Brain microvascular endothelial cell (primary cell): ENCODE results near the gene NFE2L3.

Source experiments
- DNase-seq: peaks from one replicate; pipeline ENCODE4 v3.0.0-alpha.2; 2020
- H3K27ac ChIP-seq: fragments of 250-450 bp; sonication (Bioruptor Pico); 2 replicates; pipeline ENCODE4 v1.5.1; 2020; ENCODE audit warnings: mild to moderate bottlenecking, moderate library complexity
- H3K27me3 ChIP-seq: fragments of 250-450 bp; sonication (Bioruptor Pico); replicated peaks from 2 replicates; pipeline ENCODE4 v1.5.1; 2020; ENCODE audit warnings: mild to moderate bottlenecking
- H3K36me3 ChIP-seq: fragments of 250-450 bp; sonication (Bioruptor Pico); replicated peaks from 2 replicates; pipeline ENCODE4 v1.5.1; 2020; ENCODE audit warnings: mild to moderate bottlenecking
- H3K4me3 ChIP-seq: 2 replicates; pipeline ENCODE4 v1.5.1; 2011; ENCODE audit warnings: low read depth, mild to moderate bottlenecking, control low read depth, low read length, moderate library complexity
- CTCF ChIP-seq: IDR thresholded peaks from 2 replicates; pipeline ENCODE4 v1.5.1; 2011; ENCODE audit warnings: low read depth, mild to moderate bottlenecking, moderate library complexity, low read length, control low read depth, inconsistent platforms; ENCODE audit errors: missing control alignments
- in situ Hi-C: cut with HindIII; loops from 2 replicates; pipeline ENCODE4 v1.10.0; 2017; ENCODE audit warnings: low sequenced_read_pairs, low pct_ligation_motif_present

Gene NFE2L3

DNA sequence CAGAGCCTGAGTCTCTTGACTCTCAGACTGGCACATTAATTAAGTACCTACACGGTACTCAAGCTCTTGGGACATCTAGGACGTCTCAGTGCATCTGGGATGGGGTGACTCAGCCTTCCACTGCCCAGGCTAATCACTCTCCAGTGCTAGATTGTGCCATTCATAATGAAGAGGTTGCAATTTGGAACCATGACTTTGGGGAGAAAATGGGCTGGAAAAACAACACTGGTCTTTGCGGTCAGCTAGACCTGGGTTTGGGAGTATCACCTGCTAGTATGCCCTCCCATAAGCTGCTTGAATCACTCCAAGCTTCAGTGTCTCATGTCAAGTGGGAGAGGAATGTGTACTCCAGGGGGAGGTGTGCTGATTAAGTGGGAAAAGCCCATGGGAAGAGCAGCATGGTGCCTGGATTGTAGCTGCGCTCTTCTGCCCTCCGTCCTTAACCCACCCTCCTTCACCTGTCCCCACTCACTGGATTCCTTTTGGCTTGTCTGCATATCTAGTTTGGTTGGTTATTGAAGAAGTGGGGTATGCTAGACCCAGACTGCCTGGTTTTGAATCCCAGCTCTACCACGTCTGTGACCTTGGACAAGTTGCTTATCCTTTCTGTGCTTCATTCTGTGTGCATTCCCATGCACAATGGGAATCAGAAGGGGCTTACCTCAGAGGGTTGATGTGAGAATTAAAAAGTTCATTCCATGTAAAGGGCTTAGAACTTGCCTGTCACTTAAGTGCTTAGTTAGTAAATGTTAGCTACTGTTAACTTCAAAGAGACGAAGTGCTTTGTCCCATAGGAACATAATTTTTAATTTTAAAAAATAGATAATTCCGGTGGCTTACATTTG, 3.8 kb downstream of the NFE2L3 start:
- in situ Hi-C loops, result no loop called here
- H3K27ac ChIP-seq, result peak overlapping the region; percentile 83
- peak overlapping the region; percentile 22 for H3K4me3 ChIP-seq
- peak; percentile 52 for DNase-seq
- no peaks in the 10 kb centered on the region for H3K36me3 ChIP-seq
- TF ChIP-seq CTCF, result no peak
- H3K27me3 ChIP-seq, result no peaks in the 10 kb centered on the region

GRCh38 chr7:26156451-26157420, 4.7 kb downstream of the NFE2L3 start:
- Histone ChIP-seq H3K4me3 (peak overlapping the region; percentile 22), H3K27ac (peak overlapping the region; percentile 83), H3K27me3 (no peaks in the 10 kb centered on the region), H3K36me3 (no peaks in the 10 kb centered on the region)
- in situ Hi-C loops, result no loop called here
- TF ChIP-seq CTCF, result no peak
- peak; percentile 95 for DNase-seq

- H3K27me3 ChIP-seq, result no peaks in the 10 kb centered on the region
- no peak for TF ChIP-seq CTCF
- DNase-seq, result no peak
- no peak overlapping the region for H3K4me3 ChIP-seq
- H3K36me3 ChIP-seq, result no peaks in the 10 kb centered on the region
- in situ Hi-C loops, result no loop called here
- no peak overlapping the region for H3K27ac ChIP-seq
Measured at GRCh38 chr7:26157520-26158105, 5.6 kb downstream of the NFE2L3 start.

GRCh38 chr7:26159243-26159642, 7.2 kb downstream of the NFE2L3 start:
- Histone ChIP-seq H3K27me3 (no peaks in the 10 kb centered on the region), H3K4me3 (no peak overlapping the region), H3K27ac (no peak overlapping the region), H3K36me3 (no peaks in the 10 kb centered on the region)
- in situ Hi-C loops, result no loop called here
- DNase-seq, result no peak
- TF ChIP-seq CTCF, result no peak

DNA sequence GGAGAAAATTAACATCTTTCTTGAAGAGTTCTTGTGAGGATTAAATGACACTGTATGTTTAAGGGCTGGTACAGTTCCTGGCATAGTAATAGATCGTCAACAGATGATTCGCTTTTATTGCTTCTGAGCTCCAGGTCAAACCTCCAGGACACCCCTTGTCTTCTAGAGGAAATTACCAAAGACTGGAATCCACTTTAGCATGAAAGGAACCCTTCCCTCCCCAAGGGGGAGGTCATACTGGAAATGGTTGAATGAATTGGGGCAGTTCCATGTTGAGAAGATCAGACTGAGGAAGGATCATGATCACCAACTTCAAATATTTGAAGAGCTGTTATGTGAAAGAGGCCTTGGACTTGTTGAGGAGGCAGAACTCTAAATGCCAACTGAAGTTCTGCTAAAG, 8.9 kb downstream of the NFE2L3 start:
- Histone ChIP-seq H3K27me3 (no peaks in the 10 kb centered on the region), H3K36me3 (no peaks in the 10 kb centered on the region), H3K27ac (no peak overlapping the region), H3K4me3 (no peak overlapping the region)
- no peak for TF ChIP-seq CTCF
- no peak for DNase-seq
- in situ Hi-C loops, result no loop called here
